GM12878 (cell line): ENCODE results near the gene RCC1. TPM values are rescaled to one million over a fixed set of nuclear protein-coding genes. Genes with fewer than 3 reads are reported as not detected.

ENCODE experiments used
- ATAC-seq: fragments of 200-7000 bp; cut with Tn5 transposase; 3 replicates; pipeline ENCODE4 v1.9.1; 2020; ENCODE audit warnings: mild to moderate bottlenecking, moderate library complexity
- BruUV-seq: library from RNA; stranded (reverse); fragments of 400-500 nt; replicated peaks from 2 replicates; lab custom pipeline; 2021; lab: Mats Ljungman, UMichigan
- CTCF ChIA-PET: fragments of 300-600 bp; sonication (Branson Sonifier 250); formaldehyde crosslinking; extraction: SDS; loops from one replicate; lab custom pipeline; 2021; ENCODE audit warnings: inconsistent platforms; lab: Yijun Ruan, JAX
- POLR2A ChIA-PET: fragments of 350-600 bp; formaldehyde crosslinking; extraction: SDS; loops from one replicate; lab custom pipeline; 2021; ENCODE audit warnings: inconsistent platforms; lab: Charles Lee
- RAD21 ChIA-PET: fragments of 300-600 bp; sonication (Branson Sonifier 250); formaldehyde crosslinking; loops from one replicate; lab custom pipeline; 2023; ENCODE audit warnings: antibody characterized with exemption; ENCODE audit not compliant: unreplicated experiment; lab: Charles Lee
- SMC1A ChIA-PET: fragments of 300-600 bp; sonication (Branson Sonifier 250); formaldehyde crosslinking; loops from one replicate; lab custom pipeline; 2023; ENCODE audit not compliant: unreplicated experiment, uncharacterized antibody; lab: Charles Lee
- DNase-seq: peaks from one replicate; pipeline ENCODE4 v3.0.0-alpha.2; 2011; ENCODE audit warnings: low read depth, low spot score
- FAIRE-seq: peaks from 3 replicates; lab custom pipeline; 2011; peaks lifted over from hg19 to GRCh38; lab: Jason Lieb, UNC
- H2AFZ ChIP-seq: 2 replicates; pipeline ENCODE4 v1.6.0; 2011; ENCODE audit warnings: low read depth, low read length, control low read depth; ENCODE audit not compliant: control insufficient read depth
- H3K27ac ChIP-seq: 2 replicates; pipeline ENCODE4 v1.5.1; 2011; ENCODE audit warnings: control low read depth; ENCODE audit not compliant: control insufficient read depth, insufficient read depth
- H3K27me3 ChIP-seq, 2 experiments: replicated peaks in 1 of 2; 2 replicates each; pipeline versions ENCODE4 v1.6.0 to v1.6.1; 2011; ENCODE audit warnings: low read length in 1 of 2; ENCODE audit not compliant: control insufficient read depth in 2 of 2, insufficient read depth in 2 of 2
- H3K36me3 ChIP-seq, 2 experiments: 2 replicates each; pipeline ENCODE4 v1.5.1; 2011; ENCODE audit warnings: low read length in 1 of 2; ENCODE audit not compliant: control insufficient read depth in 2 of 2, insufficient read depth in 2 of 2
- H3K4me1 ChIP-seq: 2 replicates; pipeline ENCODE4 v1.6.1; 2011; ENCODE audit warnings: mild to moderate bottlenecking, low read length, moderate library complexity, mixed read lengths; ENCODE audit not compliant: control insufficient read depth, insufficient read depth
- H3K4me2 ChIP-seq: 2 replicates; pipeline ENCODE4 v1.6.0; 2011; ENCODE audit warnings: control low read depth; ENCODE audit not compliant: control insufficient read depth, insufficient read depth
- H3K4me3 ChIP-seq: fragments of 200-600 bp; sonication (generic); 2 replicates; pipeline ENCODE4 v1.5.1; 2016
- H3K79me2 ChIP-seq: 2 replicates; pipeline ENCODE4 v1.6.0; 2011; ENCODE audit warnings: low read length; ENCODE audit not compliant: control insufficient read depth, insufficient read depth
- H3K9ac ChIP-seq: 2 replicates; pipeline ENCODE4 v1.8.0; 2011; ENCODE audit warnings: low read length, control low read depth, mixed read lengths; ENCODE audit not compliant: control insufficient read depth, insufficient read depth
- H3K9me3 ChIP-seq: replicated peaks from 3 replicates; pipeline ENCODE4 v1.5.1; 2011; ENCODE audit warnings: mild to moderate bottlenecking, low read length; ENCODE audit not compliant: control insufficient read depth, insufficient read depth
- H4K20me1 ChIP-seq: 2 replicates; pipeline ENCODE4 v1.6.0; 2011; ENCODE audit not compliant: control insufficient read depth, insufficient read depth
- ATF7 ChIP-seq: fragments of 450-650 bp; IDR thresholded peaks from 2 replicates; pipeline ENCODE4 v1.6.1; 2016; ENCODE audit warnings: low read depth, mild to moderate bottlenecking
- BMI1 ChIP-seq: fragments of 450-650 bp; IDR thresholded peaks from 2 replicates; pipeline ENCODE4 v1.6.1; 2016; ENCODE audit warnings: mild to moderate bottlenecking, moderate library complexity, borderline replicate concordance
- CREB1 ChIP-seq: IDR thresholded peaks from 2 replicates; pipeline ENCODE4 v1.6.1; 2012; ENCODE audit warnings: low read depth, mild to moderate bottlenecking, inconsistent platforms
- ETV6 ChIP-seq, 2 experiments: fragments of 450-650 bp in 1 of 2; IDR thresholded peaks in 1 of 2; conservative IDR thresholded peaks in 1 of 2; 2 replicates each; pipeline ENCODE4 v1.6.1; 2014; ENCODE audit warnings: antibody characterized with exemption in 1 of 2, borderline replicate concordance in 1 of 2, low read depth in 1 of 2, mild to moderate bottlenecking in 1 of 2, moderate library complexity in 1 of 2
- GATAD2B ChIP-seq: fragments of 450-650 bp; conservative IDR thresholded peaks from 2 replicates; pipeline ENCODE4 v1.6.1; 2017; ENCODE audit warnings: low read depth, mild to moderate bottlenecking, moderate library complexity
- HDAC6 ChIP-seq: fragments of 200-600 bp; sonication (generic); IDR thresholded peaks from one replicate; pipeline ENCODE4 v1.8.0; 2017; ENCODE audit warnings: antibody characterized with exemption; ENCODE audit not compliant: unreplicated experiment
- IKZF1 ChIP-seq: fragments of 450-650 bp; conservative IDR thresholded peaks from 2 replicates; pipeline ENCODE4 v1.6.1; 2017; ENCODE audit warnings: antibody characterized with exemption, mild to moderate bottlenecking
- LARP7 ChIP-seq: fragments of 450-650 bp; IDR thresholded peaks from 2 replicates; pipeline ENCODE4 v1.6.1; 2017; ENCODE audit warnings: mild to moderate bottlenecking
- NR2F1 ChIP-seq: fragments of 450-650 bp; conservative IDR thresholded peaks from 2 replicates; pipeline ENCODE4 v1.6.1; 2017; ENCODE audit warnings: mild to moderate bottlenecking
- PAX8 ChIP-seq: fragments of 450-650 bp; IDR thresholded peaks from 2 replicates; pipeline ENCODE4 v1.6.1; 2017; ENCODE audit warnings: mild to moderate bottlenecking, moderate library complexity
- POU2F2 ChIP-seq: IDR thresholded peaks from 3 replicates; pipeline ENCODE4 v1.6.1; 2011; ENCODE audit warnings: low read depth, mild to moderate bottlenecking, low read length, borderline replicate concordance
- RFX5 ChIP-seq: IDR thresholded peaks from 2 replicates; pipeline ENCODE4 v1.6.1; 2011; ENCODE audit warnings: low read depth, low read length, improper control_type of control experiment
- SMAD5 ChIP-seq: IDR thresholded peaks from 2 replicates; pipeline ENCODE4 v1.6.1; 2016; ENCODE audit warnings: antibody characterized with exemption, low read depth
- SREBF1 ChIP-seq: IDR thresholded peaks from 2 replicates; pipeline ENCODE4 v1.6.1; 2012; ENCODE audit warnings: mild to moderate bottlenecking, low read length
- ZNF207 ChIP-seq: fragments of 450-650 bp; IDR thresholded peaks from 2 replicates; pipeline ENCODE4 v1.6.1; 2014; ENCODE audit warnings: antibody characterized with exemption, mild to moderate bottlenecking, borderline replicate concordance
- WGBS: methylation state at CpG from one replicate; pipeline ENCODE4 v1.1.6; 2016; ENCODE audit warnings: low lambda C conversion rate; ENCODE audit not compliant: insufficient replicate concordance, insufficient coverage; ENCODE audit errors: missing lambda C conversion rate; 5-methylcytosine and 5-hydroxymethylcytosine counted together
- in situ Hi-C: fragments of 300-500 bp; cut with MboI; formaldehyde crosslinking; loops from 9 replicates; pipeline ENCODE4 v1.14.3; 2018; ENCODE audit warnings: mixed read lengths
- intact Hi-C: fragments of 100-400 bp; cut with micrococcal nuclease; formaldehyde crosslinking; loops from one replicate; pipeline ENCODE4 v1.14.2; 2022; ENCODE audit not compliant: unreplicated experiment
- polyA plus RNA-seq, 11 experiments: library from polyadenylated mRNA; depleted of rRNA in 4 of 11; unstranded in 6 of 11; stranded (reverse) in 5 of 11; fragments of >200 nt; fragmentation: Nextera tagmentation in 4 of 11; fragmentation: Illumina TruSeq in 1 of 11; extraction: Ambion mirVana in 4 of 11; extraction: Trizol in 1 of 11; gene quantifications; 1 replicate in 1 of 11; 2 replicates in 10 of 11; pipeline versions ENCODE4 v1.2.1 to v1.2.3, GENCODE V29; 2011 to 2016; ENCODE audit warnings: inconsistent platforms in 2 of 11, missing spikeins in 2 of 11, low read depth in 1 of 11
- total RNA-seq, 4 experiments: library from RNA; depleted of rRNA in 3 of 4; stranded (reverse); fragments of >200 nt in 3 of 4; fragmentation: Illumina TruSeq in 1 of 4; extraction: Trizol in 1 of 4; gene quantifications; 2 replicates each; pipeline versions ENCODE4 v1.2.1 to v1.2.3, GENCODE V29; 2013 to 2021
- TF ChIP-seq, protein P1 (sequence below): fragments of 450-650 bp; formaldehyde crosslinking; IDR thresholded peaks from 2 replicates; pipeline ENCODE4 v1.5.0; 2022; ENCODE audit warnings: mild to moderate bottlenecking, missing genetic modification characterization
- TF ChIP-seq, protein P2 (sequence below): fragments of 450-650 bp; IDR thresholded peaks from 2 replicates; pipeline ENCODE4 v1.6.1; 2017; ENCODE audit warnings: mild to moderate bottlenecking, low read depth, inconsistent platforms; ENCODE audit not compliant: poor library complexity, severe bottlenecking

The RCC1 gene
- total and polyA plus RNA-seq, 10 of the 15 experiments (the other 5 are each of a cell fraction or from before 2014, with no cell fraction given) = 8.3 to 99.4 (median 74.6) TPM

GRCh38 chr1:28458237-28459228, 47.3 kb upstream of the RCC1 start:
- SMC1A ChIA-PET = no interaction called here
- ATAC-seq (no peak), FAIRE-seq (no peak), DNase-seq (no peak)
- H3K27me3 ChIP-seq = no peaks in the 10 kb centered on the region
- POLR2A ChIA-PET = interaction anchor here (0.6 kb wide), 1 partner anchor 207 kb away, joined by 3 read pairs; no protein-coding TSS in a partner anchor
- H3K4me2 ChIP-seq = no peak overlapping the region
- no peak overlapping the region for H3K27ac ChIP-seq
- no peaks in the 10 kb centered on the region for H3K4me1 ChIP-seq
- H4K20me1 ChIP-seq = no peaks in the 10 kb centered on the region
- in situ Hi-C loops (no loop called here), intact Hi-C loops (no loop called here)
- no TSS peak for BruUV-seq
- no peaks in the 10 kb centered on the region for H3K79me2 ChIP-seq
- H3K36me3 ChIP-seq = peaks cover 0 to 4% of the 10 kb centered on the region in 2 experiments; a peak in 1 of 4 replicates
- no peaks in the 10 kb centered on the region for H3K9me3 ChIP-seq
- H3K4me3 ChIP-seq = no peak overlapping the region
- no peak overlapping the region for H3K9ac ChIP-seq
- WGBS = 94% methylated on average over 7 of the region's 7 CpGs
- CTCF ChIA-PET = interaction anchor here (1.2 kb wide), 1 partner anchor 210 kb away, joined by 3 read pairs; no protein-coding TSS in a partner anchor
- H2AFZ ChIP-seq = no peak overlapping the region
- RAD21 ChIA-PET = no interaction called here
- TF ChIP-seq SMAD5 (no peak), CREB1 (no peak), LARP7 (no peak), ATF7 (no peak), GATAD2B (no peak), SREBF1 (no peak), POU2F2 (no peak), RFX5 (no peak), NR2F1 (no peak), IKZF1 (no peak), ZNF207 (no peak), ETV6 (conservative IDR thresholded peaks at IDR 0.05 in 1 of 2, IDR thresholded peaks at IDR 0.05 in 1 of 2; ENCODE audit: borderline replicate concordance in 1 of 2, low read depth in 1 of 2) (no peak), PAX8 (no peak), HDAC6 (no peak), BMI1 (no peak)
- TF ChIP-seq, protein P1, sequence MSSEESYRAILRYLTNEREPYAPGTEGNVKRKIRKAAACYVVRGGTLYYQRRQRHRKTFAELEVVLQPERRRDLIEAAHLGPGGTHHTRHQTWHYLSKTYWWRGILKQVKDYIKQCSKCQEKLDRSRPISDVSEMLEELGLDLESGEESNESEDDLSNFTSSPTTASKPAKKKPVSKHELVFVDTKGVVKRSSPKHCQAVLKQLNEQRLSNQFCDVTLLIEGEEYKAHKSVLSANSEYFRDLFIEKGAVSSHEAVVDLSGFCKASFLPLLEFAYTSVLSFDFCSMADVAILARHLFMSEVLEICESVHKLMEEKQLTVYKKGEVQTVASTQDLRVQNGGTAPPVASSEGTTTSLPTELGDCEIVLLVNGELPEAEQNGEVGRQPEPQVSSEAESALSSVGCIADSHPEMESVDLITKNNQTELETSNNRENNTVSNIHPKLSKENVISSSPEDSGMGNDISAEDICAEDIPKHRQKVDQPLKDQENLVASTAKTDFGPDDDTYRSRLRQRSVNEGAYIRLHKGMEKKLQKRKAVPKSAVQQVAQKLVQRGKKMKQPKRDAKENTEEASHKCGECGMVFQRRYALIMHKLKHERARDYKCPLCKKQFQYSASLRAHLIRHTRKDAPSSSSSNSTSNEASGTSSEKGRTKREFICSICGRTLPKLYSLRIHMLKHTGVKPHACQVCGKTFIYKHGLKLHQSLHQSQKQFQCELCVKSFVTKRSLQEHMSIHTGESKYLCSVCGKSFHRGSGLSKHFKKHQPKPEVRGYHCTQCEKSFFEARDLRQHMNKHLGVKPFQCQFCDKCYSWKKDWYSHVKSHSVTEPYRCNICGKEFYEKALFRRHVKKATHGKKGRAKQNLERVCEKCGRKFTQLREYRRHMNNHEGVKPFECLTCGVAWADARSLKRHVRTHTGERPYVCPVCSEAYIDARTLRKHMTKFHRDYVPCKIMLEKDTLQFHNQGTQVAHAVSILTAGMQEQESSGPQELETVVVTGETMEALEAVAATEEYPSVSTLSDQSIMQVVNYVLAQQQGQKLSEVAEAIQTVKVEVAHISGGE (CRISPR knock-in tag) = no peak
- TF ChIP-seq, protein P2, sequence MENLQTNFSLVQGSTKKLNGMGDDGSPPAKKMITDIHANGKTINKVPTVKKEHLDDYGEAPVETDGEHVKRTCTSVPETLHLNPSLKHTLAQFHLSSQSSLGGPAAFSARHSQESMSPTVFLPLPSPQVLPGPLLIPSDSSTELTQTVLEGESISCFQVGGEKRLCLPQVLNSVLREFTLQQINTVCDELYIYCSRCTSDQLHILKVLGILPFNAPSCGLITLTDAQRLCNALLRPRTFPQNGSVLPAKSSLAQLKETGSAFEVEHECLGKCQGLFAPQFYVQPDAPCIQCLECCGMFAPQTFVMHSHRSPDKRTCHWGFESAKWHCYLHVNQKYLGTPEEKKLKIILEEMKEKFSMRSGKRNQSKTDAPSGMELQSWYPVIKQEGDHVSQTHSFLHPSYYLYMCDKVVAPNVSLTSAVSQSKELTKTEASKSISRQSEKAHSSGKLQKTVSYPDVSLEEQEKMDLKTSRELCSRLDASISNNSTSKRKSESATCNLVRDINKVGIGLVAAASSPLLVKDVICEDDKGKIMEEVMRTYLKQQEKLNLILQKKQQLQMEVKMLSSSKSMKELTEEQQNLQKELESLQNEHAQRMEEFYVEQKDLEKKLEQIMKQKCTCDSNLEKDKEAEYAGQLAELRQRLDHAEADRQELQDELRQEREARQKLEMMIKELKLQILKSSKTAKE = no peak
